GM19395 (cell line): ENCODE measurements around the gene SLC38A10.
"Not testable (repeated sequence)": the region's sequence is repeated elsewhere in the genome, so short reads cannot be mapped to it uniquely, and the experiment has no call there.

ENCODE experiments used
- ATAC-seq: cut with Tn5 transposase; IDR thresholded peaks from one replicate; pipeline ENCODE4 v1.9.1; 2021; ENCODE audit warnings: mild to moderate bottlenecking, moderate library complexity; ENCODE audit not compliant: unreplicated experiment

The SLC38A10 gene

GRCh38 chr17:81232616-81233241, 62.4 kb downstream of the SLC38A10 start:
- ATAC-seq: no peak

GRCh38 chr17:81231766-81232581, 63.1 kb downstream of the SLC38A10 start:
- no peak for ATAC-seq

DNA sequence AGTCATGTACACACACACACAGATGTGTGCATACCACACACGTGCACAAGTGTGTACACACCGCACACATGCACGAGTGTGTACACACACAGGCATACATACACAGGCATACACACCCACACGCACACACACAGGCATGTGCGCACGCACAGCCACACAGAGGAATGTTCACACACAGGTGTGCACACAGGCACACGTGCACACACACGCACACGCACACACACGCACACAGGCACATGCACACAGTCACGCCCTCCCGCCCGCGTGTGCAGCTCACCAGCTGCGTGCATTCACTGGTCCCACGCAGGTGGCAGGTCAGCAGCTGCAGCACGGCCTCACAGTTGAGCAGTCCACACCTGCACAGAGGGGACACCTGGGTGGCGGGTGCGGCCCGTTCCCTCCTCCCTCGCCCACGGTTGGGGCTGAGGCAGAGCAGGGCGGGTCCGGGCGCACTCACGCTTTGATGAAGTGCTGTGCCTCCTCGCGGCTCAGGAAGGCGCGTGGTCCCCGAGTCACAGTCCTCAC, 63.9 kb downstream of the SLC38A10 start:
- no peak for ATAC-seq

GRCh38 chr17:81230043-81230820, 64.9 kb downstream of the SLC38A10 start:
- ATAC-seq: no peak

- no peak for ATAC-seq
Observed at GRCh38 chr17:81229666-81229920, 65.5 kb downstream of the SLC38A10 start.

- ATAC-seq: no peak
Observed at GRCh38 chr17:81228834-81229665, 66.1 kb downstream of the SLC38A10 start.

DNA sequence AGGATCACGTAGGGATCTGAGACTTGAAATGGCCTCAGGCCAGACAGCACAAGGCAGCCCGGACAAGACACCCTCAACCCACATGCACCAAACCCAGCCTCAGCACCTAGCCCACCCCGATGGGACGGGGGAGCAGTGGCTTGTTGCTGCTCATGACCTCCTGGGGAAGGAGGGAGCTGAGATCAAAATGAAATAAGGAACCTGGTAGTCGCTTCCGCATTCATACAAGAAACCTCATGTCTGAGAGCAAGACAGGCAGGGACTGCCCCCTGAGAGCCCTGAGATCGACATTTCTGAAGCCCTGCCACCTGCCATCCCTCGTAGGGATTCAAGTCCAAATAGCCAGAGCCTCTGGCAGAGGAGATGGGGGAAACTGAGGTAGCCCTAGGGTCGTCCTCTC, 66.7 kb downstream of the SLC38A10 start:
- no peak for ATAC-seq

- not testable (repeated sequence) for ATAC-seq
Observed at GRCh38 chr17:81227630-81228029, 67.5 kb downstream of the SLC38A10 start.

GRCh38 chr17:81223762-81224130, 71.4 kb downstream of the SLC38A10 start:
- ATAC-seq: no peak

GRCh38 chr17:81222906-81223761, 72.0 kb downstream of the SLC38A10 start, which contains the start of gene CEP131:
Gene CEP131, minus strand, starts transcription at chr17:81222965. Its CDS starts 2,909 bp downstream, at chr17:81220056.
- peak; percentile 91 for ATAC-seq

DNA sequence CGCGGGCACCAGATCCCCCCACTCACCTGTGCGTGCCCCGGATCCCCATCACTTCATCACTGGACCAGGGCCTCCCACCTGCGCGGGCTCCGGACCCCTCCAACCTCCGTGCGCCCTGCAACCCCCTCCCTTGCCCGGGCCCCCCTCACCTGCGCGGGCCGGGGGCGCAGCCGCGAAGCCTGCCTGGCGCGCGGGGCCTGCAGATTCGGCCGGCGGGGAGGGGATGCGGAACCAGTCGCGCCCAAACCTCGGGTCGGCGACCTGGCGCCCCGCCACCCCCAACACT, 72.5 kb downstream of the SLC38A10 start:
- ATAC-seq: no peak

DNA sequence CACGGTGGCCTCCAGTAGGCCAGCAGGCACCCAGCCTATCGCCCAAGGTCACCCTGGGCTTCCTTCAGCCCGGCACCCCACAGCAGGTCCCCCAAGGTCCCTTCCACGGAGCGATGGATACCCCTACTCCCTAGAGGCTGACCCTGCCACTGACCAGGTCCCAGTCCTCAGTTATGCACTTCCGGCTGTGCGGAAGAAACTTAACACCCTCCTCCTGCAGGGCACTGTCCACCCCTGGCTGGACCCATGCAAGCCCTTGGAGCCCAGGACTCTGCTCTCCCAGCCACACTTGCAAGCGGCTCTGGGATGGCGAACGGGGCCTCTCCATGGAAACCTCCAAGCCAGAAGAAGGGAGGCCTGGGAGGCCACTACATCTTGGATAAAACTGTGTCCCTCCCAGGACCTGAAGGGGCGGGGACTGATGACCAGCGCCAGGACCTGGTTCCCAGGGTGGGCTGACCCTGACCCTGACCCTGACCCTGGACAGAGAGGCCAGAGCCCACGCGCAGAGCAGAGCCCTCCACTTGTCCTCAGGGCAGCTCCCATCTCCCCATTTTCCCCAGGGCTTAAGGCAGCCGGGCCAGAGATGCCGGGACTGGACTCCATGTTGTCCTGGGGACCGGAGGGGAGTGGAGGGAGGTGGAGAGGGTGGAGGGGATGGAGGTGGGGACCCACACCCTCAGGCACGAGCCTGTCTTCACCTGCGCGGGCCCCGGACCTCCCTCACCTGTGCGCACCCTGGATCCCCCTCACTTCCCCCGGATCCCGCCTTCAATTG, 73.1 kb downstream of the SLC38A10 start:
- no peak for ATAC-seq

GRCh38 chr17:81221371-81221841, 73.7 kb downstream of the SLC38A10 start:
- ATAC-seq: no peak

DNA sequence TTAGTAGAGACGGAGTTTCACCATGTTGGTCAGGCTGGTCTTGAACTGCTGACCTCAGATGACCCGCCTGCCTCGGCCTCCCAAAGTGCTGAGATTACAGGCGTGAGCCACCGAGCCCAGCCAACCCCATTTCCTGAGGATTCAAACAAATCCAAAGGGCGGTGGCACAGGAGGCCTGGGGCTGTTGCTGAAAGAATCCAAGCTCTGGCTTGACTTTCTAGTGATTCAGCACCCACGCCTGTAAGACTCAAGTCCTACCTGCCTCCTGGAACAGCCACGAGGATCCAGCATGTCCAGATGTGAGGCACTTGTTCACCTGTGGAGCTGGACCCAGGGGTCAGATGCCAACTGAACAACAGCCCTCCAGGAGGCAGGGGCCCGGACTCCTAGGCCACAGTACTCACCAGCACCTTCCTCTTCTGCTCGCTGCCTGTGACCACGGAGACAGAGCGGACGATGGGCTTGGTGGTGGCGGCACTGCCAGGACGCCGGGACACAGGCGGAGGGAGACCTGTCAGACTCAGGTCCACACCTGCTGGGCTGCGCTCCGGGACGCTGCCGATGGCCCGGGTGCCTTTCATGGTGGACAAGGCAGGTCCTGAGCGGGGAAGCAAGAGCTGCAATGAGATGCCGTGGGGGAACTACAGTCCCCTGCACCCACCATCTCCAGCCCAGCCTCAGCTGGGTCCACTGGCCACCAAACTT, 75.5 kb downstream of the SLC38A10 start:
- ATAC-seq: no peak

DNA sequence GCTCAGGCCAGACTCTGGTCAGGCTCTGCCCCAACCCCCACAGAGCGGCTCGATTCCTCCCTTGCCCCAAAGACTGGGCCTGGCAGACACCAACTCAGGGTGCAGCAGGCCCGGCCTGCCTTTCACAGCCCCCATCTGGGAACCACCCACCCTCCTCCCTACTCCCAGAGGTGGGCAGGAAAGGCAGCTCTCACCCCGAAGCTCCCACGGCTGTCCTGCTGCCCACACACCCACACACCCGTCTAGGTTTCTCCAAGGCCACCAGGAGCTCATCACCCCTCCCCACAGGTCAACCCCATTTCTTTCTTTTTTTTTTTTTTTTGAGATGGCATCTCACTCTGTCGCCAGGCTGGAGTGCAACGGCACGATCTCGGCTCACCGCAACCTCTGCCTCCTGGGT, 76.1 kb downstream of the SLC38A10 start:
- no peak for ATAC-seq

DNA sequence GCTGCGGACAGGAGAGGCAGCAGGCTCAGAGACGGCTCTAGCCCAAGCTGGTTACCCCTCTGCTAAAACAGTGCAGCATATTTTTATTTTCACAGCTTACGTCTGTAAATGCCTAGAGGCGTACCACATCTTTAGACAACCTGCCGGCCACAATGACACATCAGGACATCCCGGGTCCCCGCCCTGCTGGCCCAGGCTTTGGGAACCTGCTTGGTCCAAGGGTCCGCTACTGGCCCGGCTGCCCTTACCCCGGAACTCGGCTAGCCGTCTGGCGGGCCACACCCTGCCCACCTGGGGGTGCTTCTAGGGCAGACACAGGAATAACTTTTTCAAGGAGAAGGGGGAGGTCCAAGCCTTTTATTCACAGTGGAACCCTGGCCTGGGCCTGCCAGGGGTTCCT, 76.6 kb downstream of the SLC38A10 start:
- ATAC-seq: no peak

DNA sequence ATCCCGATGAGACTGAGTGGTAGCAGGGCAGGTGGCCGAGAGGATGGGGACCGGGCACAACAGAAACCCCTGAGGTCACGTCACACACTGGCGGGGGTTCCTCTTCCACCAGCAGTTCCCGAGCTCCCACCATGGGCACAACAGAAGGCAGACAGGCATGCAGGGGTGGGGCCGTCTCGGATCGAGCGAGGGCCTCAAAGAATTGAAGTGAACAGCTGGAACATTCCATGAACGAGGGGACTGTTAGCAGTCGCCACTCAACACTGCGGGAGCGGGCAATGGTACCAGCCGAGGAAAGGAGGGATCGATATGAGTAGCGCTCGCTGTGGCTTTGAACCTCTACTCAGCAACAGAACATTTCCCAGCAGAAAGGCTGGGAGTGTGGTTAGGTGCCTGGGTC, 77.6 kb downstream of the SLC38A10 start:
- ATAC-seq: no peak

DNA sequence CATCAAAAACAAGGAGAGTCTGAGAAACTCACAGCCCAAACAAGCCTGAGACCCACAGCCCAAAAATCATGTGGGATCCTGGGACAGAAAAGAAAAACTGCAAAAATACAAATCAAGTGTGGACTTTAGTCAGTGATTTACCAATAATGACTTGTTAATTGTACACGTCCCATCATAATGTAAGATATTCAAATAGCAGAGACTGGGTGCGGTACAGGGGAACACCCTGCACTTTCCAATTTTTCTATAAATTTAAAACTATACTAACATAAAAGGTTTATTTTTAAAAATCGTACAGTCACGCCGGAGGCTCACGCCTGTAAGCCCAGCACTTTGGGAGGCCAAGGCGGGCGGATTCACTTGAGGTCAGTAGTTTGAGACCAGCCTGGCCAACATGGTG, 81.1 kb downstream of the SLC38A10 start:
- ATAC-seq: no peak

DNA sequence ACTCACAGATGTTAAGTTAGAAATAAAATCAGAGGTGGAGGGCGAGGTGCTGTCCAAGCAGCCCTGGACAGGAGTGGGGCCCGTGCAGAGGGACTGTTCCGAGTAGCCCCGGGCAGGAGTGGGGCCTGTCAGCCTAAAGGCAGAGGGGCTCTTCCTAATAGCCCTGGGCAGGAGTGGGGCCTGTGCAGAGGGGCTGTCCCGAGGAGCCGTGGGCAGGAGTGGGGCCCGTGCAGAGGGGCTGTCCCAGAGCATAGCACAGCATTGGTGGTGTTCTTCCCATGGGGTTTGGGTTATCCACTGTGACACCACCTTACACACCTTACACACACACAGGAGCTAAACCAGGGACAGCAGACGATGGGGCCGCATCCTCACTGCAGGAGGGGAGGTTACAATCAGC, 82.7 kb downstream of the SLC38A10 start:
- ATAC-seq: no peak
